ENCODE results near the gene NHLH2.

DNA sequence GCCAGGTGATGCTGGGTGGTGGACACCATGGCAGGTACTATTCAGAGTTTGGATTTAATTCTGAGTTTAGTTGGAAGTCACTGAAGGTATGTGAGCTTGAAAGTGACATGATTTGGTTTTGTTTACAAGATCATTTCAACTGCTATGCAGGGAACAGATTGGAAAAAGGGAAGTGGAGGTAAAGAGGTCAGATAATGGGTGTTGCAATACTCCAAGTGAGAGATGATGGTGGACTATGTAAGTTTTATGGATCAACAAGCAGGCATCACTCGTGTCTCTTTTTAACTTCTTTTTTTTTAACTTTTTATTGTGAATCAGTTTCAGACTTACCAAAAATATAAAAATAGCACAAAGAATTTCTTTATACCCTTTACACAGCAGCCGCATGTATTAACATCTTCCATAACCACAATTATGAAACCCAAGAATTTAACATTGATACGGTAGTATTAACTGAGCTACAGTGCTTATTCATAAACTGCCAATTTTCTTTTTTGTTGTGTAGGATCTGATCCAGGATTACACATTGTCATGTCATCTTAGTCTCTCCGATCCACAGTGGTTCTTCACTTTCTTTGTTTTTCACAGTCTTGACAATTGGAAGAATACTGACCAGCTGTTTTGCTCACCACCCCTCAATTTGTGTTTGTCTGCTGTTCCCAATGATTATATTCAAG, 24.9 kb upstream of the NHLH2 start:
- no peak for TF ChIP-seq FOXK2 (IDR thresholded peaks at IDR 0.05)
- TF ChIP-seq BHLHE40 (IDR thresholded peaks at IDR 0.05; ENCODE audit: borderline replicate concordance) = no peak
- TF ChIP-seq PKNOX1 (IDR thresholded peaks at IDR 0.05) = no peak
- TF ChIP-seq TARDBP (IDR thresholded peaks at IDR 0.05) = no peak
- TF ChIP-seq CTBP1 (IDR thresholded peaks at IDR 0.05; ENCODE audit: borderline replicate concordance) = no peak
- TF ChIP-seq SUZ12 (IDR thresholded peaks at IDR 0.05) = no peak
- TF ChIP-seq SP1 (IDR thresholded peaks at IDR 0.05) = no peak
- TF ChIP-seq HDGF (IDR thresholded peaks at IDR 0.05; ENCODE audit: borderline replicate concordance) = no peak
- no peak for TF ChIP-seq FOXM1 (IDR thresholded peaks at IDR 0.05; ENCODE audit: borderline replicate concordance)
- no peak for TF ChIP-seq FOXA1 (IDR thresholded peaks at IDR 0.05)
- no peak for TF ChIP-seq LEF1 (IDR thresholded peaks at IDR 0.05; ENCODE audit: borderline replicate concordance)
- no peak for TF ChIP-seq L3MBTL2 (conservative IDR thresholded peaks at IDR 0.05)
- no peak for TF ChIP-seq ELF4 (IDR thresholded peaks at IDR 0.05)
